ENCODE data around the gene CD274. TPM values are rescaled to one million over a fixed set of nuclear protein-coding genes. Genes with fewer than 3 reads are reported as not detected.

The CD274 gene
- total RNA-seq, 1 experiment from 2014 or later: not detected

DNA sequence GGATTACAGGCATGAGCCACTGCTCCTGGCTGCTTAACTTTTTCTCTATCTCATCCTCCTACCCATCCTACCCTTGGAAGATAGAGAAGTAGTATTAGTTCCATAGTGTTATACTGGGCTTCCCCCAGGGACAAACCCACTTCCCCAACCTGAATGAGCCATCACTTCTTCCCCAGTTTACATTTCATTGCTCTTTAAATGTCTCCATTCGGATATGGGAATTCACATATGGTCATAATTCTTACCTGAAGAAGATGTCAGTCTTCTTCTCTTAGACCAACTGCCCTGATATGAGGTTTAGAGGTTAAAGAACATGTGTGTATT, 1.9 kb downstream of the CD274 start:
- H3K9me3 Mint-ChIP-seq (ENCODE audit: unreplicated experiment): no peaks in the 10 kb centered on the region
- peaks cover 6% of the 10 kb centered on the region for H3K36me3 Mint-ChIP-seq (ENCODE audit: insufficient read depth, unreplicated experiment)
- no peaks in the 10 kb centered on the region for H3K4me1 Mint-ChIP-seq (ENCODE audit: low read depth, unreplicated experiment)
- no peak for DNase-seq
- Histone ChIP-seq H3K36me3 (ENCODE audit: control insufficient read depth, insufficient read depth, low read length) (no peaks in the 10 kb centered on the region), H3K4me3 (ENCODE audit: low read depth, low read length) (no peak overlapping the region), H3K27me3 (replicated peaks; ENCODE audit: control insufficient read depth, insufficient read depth, low read length) (no peaks in the 10 kb centered on the region), H3K9me3 (no peaks in the 10 kb centered on the region), H3K4me1 (no peaks in the 10 kb centered on the region)
- no TSS peak for BruUV-seq (replicated peaks)
- H3K27ac Mint-ChIP-seq (ENCODE audit: unreplicated experiment): no peak overlapping the region
- no peak overlapping the region for H3K4me3 Mint-ChIP-seq (ENCODE audit: unreplicated experiment)
- TF ChIP-seq, protein P1, sequence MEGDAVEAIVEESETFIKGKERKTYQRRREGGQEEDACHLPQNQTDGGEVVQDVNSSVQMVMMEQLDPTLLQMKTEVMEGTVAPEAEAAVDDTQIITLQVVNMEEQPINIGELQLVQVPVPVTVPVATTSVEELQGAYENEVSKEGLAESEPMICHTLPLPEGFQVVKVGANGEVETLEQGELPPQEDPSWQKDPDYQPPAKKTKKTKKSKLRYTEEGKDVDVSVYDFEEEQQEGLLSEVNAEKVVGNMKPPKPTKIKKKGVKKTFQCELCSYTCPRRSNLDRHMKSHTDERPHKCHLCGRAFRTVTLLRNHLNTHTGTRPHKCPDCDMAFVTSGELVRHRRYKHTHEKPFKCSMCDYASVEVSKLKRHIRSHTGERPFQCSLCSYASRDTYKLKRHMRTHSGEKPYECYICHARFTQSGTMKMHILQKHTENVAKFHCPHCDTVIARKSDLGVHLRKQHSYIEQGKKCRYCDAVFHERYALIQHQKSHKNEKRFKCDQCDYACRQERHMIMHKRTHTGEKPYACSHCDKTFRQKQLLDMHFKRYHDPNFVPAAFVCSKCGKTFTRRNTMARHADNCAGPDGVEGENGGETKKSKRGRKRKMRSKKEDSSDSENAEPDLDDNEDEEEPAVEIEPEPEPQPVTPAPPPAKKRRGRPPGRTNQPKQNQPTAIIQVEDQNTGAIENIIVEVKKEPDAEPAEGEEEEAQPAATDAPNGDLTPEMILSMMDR (IDR thresholded peaks at IDR 0.05; ENCODE audit: insufficient read depth in 1 of 2, low read depth in 1 of 2, low read length in 1 of 2, severe bottlenecking in 1 of 2, unreplicated experiment in 1 of 2): no peak
- peaks cover 3% of the 10 kb centered on the region for H3K27me3 Mint-ChIP-seq (ENCODE audit: insufficient read depth, unreplicated experiment)
- POLR2A ChIA-PET: no interaction called here
- intact Hi-C loops (cut with micrococcal nuclease; ENCODE audit: unreplicated experiment): no loop called here
- CTCF ChIA-PET: no interaction called here

DNA sequence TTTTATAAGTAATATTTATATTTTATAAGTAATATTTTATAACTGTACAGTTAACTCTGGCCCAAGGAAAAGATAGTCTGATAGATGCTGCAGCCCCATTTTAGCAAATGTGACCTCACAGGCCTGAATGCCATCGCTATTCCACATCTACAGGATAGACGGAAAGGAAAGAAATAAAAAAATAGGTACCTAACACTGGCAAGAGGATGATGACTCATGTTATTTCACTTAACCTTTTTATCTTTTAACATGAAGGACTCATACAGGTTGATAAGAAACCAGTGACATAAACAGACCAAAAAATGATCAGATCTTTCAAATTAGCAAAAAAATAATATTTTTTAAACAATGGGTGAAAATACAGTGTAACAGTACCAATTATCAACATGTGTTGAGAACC, 2.7 kb downstream of the CD274 start:
- H3K4me1 ChIP-seq: no peaks in the 10 kb centered on the region
- TF ChIP-seq, protein P1 (IDR thresholded peaks at IDR 0.05; ENCODE audit: insufficient read depth in 1 of 2, low read depth in 1 of 2, low read length in 1 of 2, severe bottlenecking in 1 of 2, unreplicated experiment in 1 of 2): no peak
- ChIA-PET POLR2A (no interaction called here), CTCF (no interaction called here)
- H3K9me3 Mint-ChIP-seq (ENCODE audit: unreplicated experiment): no peaks in the 10 kb centered on the region
- no peak for DNase-seq
- peaks cover 6% of the 10 kb centered on the region for H3K36me3 Mint-ChIP-seq (ENCODE audit: insufficient read depth, unreplicated experiment)
- no peaks in the 10 kb centered on the region for H3K9me3 ChIP-seq
- no peaks in the 10 kb centered on the region for H3K36me3 ChIP-seq (ENCODE audit: control insufficient read depth, insufficient read depth, low read length)
- no peaks in the 10 kb centered on the region for H3K27me3 ChIP-seq (replicated peaks; ENCODE audit: control insufficient read depth, insufficient read depth, low read length)
- H3K27me3 Mint-ChIP-seq (ENCODE audit: insufficient read depth, unreplicated experiment): peaks cover 3% of the 10 kb centered on the region
- no peaks in the 10 kb centered on the region for H3K4me1 Mint-ChIP-seq (ENCODE audit: low read depth, unreplicated experiment)
- intact Hi-C loops (cut with micrococcal nuclease; ENCODE audit: unreplicated experiment): no loop called here
- no peak overlapping the region for H3K27ac Mint-ChIP-seq (ENCODE audit: unreplicated experiment)
- no peak overlapping the region for H3K4me3 Mint-ChIP-seq (ENCODE audit: unreplicated experiment)
- no TSS peak for BruUV-seq (replicated peaks)
- no peak overlapping the region for H3K4me3 ChIP-seq (ENCODE audit: low read depth, low read length)

DNA sequence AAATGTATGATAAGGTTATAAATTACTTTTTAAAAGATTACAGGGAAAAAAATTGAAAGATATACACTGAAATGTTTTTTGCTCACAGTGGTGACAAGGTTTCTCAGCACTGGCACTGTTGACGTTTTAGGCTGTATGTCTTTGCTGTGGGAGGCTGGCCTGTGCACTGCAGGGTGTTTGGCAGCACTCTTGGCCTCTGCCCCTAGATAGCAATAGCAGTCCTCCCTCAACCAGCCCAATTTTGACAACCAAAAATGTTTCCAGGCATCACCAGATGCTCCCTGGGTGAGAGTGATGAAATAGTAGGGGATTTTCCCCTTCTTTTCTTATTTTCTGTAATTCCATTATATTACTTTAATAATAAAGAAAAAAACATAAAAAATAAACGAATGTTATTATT, 3.3 kb downstream of the CD274 start:
- no peaks in the 10 kb centered on the region for H3K36me3 ChIP-seq (ENCODE audit: control insufficient read depth, insufficient read depth, low read length)
- H3K9me3 ChIP-seq: no peaks in the 10 kb centered on the region
- no peaks in the 10 kb centered on the region for H3K27me3 ChIP-seq (replicated peaks; ENCODE audit: control insufficient read depth, insufficient read depth, low read length)
- TF ChIP-seq, protein P1 (IDR thresholded peaks at IDR 0.05; ENCODE audit: insufficient read depth in 1 of 2, low read depth in 1 of 2, low read length in 1 of 2, severe bottlenecking in 1 of 2, unreplicated experiment in 1 of 2): no peak
- POLR2A ChIA-PET: no interaction called here
- H3K4me3 ChIP-seq (ENCODE audit: low read depth, low read length): no peak overlapping the region
- H3K4me1 ChIP-seq: no peaks in the 10 kb centered on the region
- intact Hi-C loops (cut with micrococcal nuclease; ENCODE audit: unreplicated experiment): no loop called here
- BruUV-seq (replicated peaks): no TSS peak
- no peak overlapping the region for H3K4me3 Mint-ChIP-seq (ENCODE audit: unreplicated experiment)
- no peaks in the 10 kb centered on the region for H3K4me1 Mint-ChIP-seq (ENCODE audit: low read depth, unreplicated experiment)
- no peak overlapping the region for H3K27ac Mint-ChIP-seq (ENCODE audit: unreplicated experiment)
- no peaks in the 10 kb centered on the region for H3K27me3 Mint-ChIP-seq (ENCODE audit: insufficient read depth, unreplicated experiment)
- peaks cover 6% of the 10 kb centered on the region for H3K36me3 Mint-ChIP-seq (ENCODE audit: insufficient read depth, unreplicated experiment)
- H3K9me3 Mint-ChIP-seq (ENCODE audit: unreplicated experiment): no peaks in the 10 kb centered on the region
- CTCF ChIA-PET: no interaction called here
- DNase-seq: no peak

Data from Caco-2 (cell line).